ENCODE results near the gene DLGAP5.

GRCh38 chr14:55115460-55115859 is 75.9 kb downstream of the DLGAP5 start:
- TF ChIP-seq POLR2A (IDR thresholded peaks at IDR 0.05) (no peak), CTCF (IDR thresholded peaks at IDR 0.05) (no peak)

Measured in esophagus squamous epithelium (tissue), 4 donors.